Progenitor cell of endocrine pancreas (in vitro differentiated cells): ENCODE results near the gene DPM3. TPM values are rescaled to one million over a fixed set of nuclear protein-coding genes. Genes with fewer than 3 reads are reported as not detected.

ENCODE experiments used
- DNase-seq: peaks from one replicate; pipeline ENCODE4 v3.0.0; 2021; ENCODE audit warnings: low spot score; ENCODE audit not compliant: unreplicated experiment
- H3K27ac Mint-ChIP-seq: 2 replicates; pipeline ENCODE4 v1.8.0; 2021; ENCODE audit warnings: mild to moderate bottlenecking, moderate library complexity, mixed read lengths
- H3K27me3 Mint-ChIP-seq: 2 replicates; pipeline ENCODE4 v1.8.0; 2021; ENCODE audit warnings: mixed read lengths
- H3K36me3 Mint-ChIP-seq: 2 replicates; pipeline ENCODE4 v1.8.0; 2022; ENCODE audit warnings: mixed read lengths; ENCODE audit not compliant: insufficient read depth
- H3K4me1 Mint-ChIP-seq: 2 replicates; pipeline ENCODE4 v1.8.0; 2021; ENCODE audit warnings: low read depth, mixed read lengths
- H3K4me3 Mint-ChIP-seq: 2 replicates; pipeline ENCODE4 v1.8.0; 2021; ENCODE audit warnings: low read depth, mild to moderate bottlenecking, moderate library complexity, mixed read lengths
- H3K9me3 Mint-ChIP-seq: 2 replicates; pipeline ENCODE4 v1.8.0; 2021; ENCODE audit warnings: low read depth, mixed read lengths
- total RNA-seq: library from RNA; stranded (reverse); gene quantifications from 2 replicates; pipeline ENCODE4 v1.2.1, GENCODE V29; 2021
- TF ChIP-seq, protein P1 (sequence below): fragments of 200-600 bp; sonication (generic); IDR thresholded peaks from one replicate; pipeline ENCODE4 v1.5.0; 2021; ENCODE audit warnings: antibody characterized with exemption, mild to moderate bottlenecking; ENCODE audit not compliant: unreplicated experiment

Gene DPM3
- total RNA-seq, 1 donor from 2014 or later: 49.3 TPM

DNA sequence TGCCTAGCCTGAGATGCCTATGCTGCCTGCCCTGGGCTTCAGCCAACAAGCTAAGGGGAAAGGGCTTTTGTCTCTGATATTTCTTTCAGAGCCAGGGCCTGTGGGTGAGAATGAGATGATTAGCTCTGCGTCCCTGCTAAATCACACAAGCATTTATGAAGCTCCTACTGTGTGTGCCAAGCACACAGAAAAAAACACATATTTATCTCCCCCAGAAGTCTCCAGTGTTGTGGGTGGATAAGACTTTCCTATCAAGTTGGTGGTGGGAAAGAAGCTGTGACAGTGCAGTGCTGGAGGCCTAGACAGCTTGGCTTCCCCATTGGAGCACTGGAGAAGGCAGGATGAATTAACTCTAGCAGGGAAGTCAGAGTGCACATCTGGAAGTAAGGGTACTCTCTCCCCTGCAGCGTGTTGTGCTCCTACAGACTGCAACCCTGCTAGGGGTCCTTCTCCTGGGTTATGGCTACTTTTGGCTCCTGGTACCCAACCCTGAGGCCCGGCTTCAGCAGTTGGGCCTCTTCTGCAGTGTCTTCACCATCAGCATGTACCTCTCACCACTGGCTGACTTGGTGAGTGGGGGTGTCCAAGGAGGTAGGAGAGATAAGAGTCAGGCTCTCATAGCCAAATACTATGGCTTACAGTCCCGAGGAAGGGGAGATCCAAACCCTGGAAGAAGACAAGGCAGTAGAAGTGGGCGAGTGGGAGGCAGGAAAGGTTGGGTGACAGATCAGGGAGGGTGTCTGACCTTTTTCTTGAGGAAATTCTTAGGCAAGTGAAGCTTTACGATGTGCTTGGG is 3.0 kb downstream of the DPM3 start:
- Mint-ChIP-seq H3K9me3 (no peaks in the 10 kb centered on the region), H3K27ac (no peak overlapping the region), H3K4me3 (peak overlapping the region; percentile 97), H3K36me3 (peaks cover 8% of the 10 kb centered on the region), H3K4me1 (peaks cover 21% of the 10 kb centered on the region), H3K27me3 (peaks cover 10% of the 10 kb centered on the region)
- DNase-seq: no peak
- TF ChIP-seq, protein P1, sequence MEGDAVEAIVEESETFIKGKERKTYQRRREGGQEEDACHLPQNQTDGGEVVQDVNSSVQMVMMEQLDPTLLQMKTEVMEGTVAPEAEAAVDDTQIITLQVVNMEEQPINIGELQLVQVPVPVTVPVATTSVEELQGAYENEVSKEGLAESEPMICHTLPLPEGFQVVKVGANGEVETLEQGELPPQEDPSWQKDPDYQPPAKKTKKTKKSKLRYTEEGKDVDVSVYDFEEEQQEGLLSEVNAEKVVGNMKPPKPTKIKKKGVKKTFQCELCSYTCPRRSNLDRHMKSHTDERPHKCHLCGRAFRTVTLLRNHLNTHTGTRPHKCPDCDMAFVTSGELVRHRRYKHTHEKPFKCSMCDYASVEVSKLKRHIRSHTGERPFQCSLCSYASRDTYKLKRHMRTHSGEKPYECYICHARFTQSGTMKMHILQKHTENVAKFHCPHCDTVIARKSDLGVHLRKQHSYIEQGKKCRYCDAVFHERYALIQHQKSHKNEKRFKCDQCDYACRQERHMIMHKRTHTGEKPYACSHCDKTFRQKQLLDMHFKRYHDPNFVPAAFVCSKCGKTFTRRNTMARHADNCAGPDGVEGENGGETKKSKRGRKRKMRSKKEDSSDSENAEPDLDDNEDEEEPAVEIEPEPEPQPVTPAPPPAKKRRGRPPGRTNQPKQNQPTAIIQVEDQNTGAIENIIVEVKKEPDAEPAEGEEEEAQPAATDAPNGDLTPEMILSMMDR: no peak

DNA sequence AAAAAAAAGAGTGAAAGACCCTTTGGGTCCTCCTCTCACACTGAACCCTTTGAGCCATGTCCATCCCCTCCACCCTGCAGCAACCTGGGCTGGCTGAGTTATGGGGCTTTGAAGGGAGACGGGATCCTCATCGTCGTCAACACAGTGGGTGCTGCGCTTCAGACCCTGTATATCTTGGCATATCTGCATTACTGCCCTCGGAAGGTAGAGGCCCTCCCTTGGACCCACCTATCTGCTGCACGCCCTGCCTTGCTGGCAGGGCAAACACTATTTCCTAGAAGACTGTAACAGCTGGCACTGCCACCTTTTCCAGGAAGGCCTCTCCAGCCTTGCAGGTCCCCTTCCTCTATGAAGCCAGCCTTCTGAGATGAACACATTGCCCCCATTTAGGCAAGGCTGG is 3.6 kb downstream of the DPM3 start:
- TF ChIP-seq, protein P1: no peak
- H3K4me1 Mint-ChIP-seq: peaks cover 21% of the 10 kb centered on the region
- H3K36me3 Mint-ChIP-seq: peaks cover 11% of the 10 kb centered on the region
- peaks cover 7% of the 10 kb centered on the region for H3K27me3 Mint-ChIP-seq
- H3K9me3 Mint-ChIP-seq: no peaks in the 10 kb centered on the region
- peak overlapping the region; percentile 99 for H3K27ac Mint-ChIP-seq
- H3K4me3 Mint-ChIP-seq: peak overlapping the region; percentile 97
- DNase-seq: no peak

DNA sequence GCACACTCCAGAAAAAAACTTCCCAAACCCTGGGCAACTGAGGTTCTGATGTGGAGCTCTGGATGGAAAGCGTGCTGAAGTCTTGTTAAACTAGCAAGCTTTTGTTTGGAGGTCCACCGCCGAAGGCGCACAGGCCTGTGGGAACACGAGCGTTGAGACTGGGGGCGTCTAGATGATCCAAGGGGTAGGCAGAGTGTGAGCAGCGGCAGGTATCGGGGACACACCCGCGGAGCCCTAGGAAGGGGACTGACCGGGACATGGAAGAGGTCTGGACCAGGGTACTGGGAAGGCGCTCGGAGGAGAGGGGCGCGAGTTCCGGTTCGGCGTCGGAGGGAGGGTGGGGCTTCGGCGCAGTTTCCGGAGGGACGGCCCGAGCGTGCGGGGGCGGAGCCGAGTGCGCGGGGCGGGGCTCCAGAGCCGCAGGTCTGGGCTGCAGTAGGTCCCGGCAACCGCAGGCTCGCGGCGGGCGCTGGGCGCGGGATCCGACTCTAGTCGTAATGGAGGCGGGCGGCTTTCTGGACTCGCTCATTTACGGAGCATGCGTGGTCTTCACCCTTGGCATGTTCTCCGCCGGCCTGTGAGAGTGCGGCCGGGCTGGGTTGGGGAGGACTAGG is 4.8 kb downstream of the DPM3 start, which contains the start of gene SLC50A1:
SLC50A1 (plus strand) TSS at position 438 of the 614 bp plus-strand sequence; CDS start at position 498, 60 bp downstream.
- Mint-ChIP-seq H3K4me1 (peaks cover 28% of the 10 kb centered on the region), H3K9me3 (no peaks in the 10 kb centered on the region), H3K27ac (peak within 1 kb of the TSS; percentile 99), H3K36me3 (peaks cover 11% of the 10 kb centered on the region), H3K4me3 (peak within 1 kb of the TSS; percentile 97), H3K27me3 (no peaks in the 10 kb centered on the region)
- DNase-seq: peak; percentile 97
- TF ChIP-seq, protein P1: no peak

DNA sequence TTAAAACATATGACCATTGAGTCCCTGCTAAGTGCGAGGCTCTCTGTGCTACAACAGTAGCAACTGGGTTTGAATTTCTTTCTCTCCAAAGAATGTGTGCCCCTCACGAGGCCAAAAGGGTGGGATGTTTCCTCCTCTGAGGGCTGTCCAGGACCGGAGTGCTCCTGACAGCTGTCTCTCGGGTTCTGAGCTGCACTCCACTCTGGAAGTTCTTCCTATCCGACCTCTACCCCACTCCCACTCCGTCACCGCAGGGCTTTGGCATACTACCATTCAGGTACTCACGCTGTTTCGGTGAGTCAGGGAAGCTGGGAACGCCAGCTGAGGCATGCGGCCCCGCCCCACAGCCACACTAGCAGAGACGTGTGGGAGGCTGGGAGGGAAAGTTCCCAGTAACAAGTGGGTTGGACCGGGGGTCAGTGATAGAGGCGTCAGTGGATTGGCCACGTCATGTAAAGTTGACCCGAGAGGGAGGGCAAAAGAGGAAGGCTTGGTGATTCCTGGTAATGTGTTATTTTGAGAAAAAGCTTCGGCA is 5.4 kb downstream of the DPM3 start:
- H3K9me3 Mint-ChIP-seq: no peaks in the 10 kb centered on the region
- H3K36me3 Mint-ChIP-seq: peaks cover 11% of the 10 kb centered on the region
- TF ChIP-seq, protein P1: no peak
- H3K27me3 Mint-ChIP-seq: no peaks in the 10 kb centered on the region
- peaks cover 30% of the 10 kb centered on the region for H3K4me1 Mint-ChIP-seq
- H3K27ac Mint-ChIP-seq: peak overlapping the region; percentile 99
- peak; percentile 52 for DNase-seq
- H3K4me3 Mint-ChIP-seq: peak overlapping the region; percentile 97

DNA sequence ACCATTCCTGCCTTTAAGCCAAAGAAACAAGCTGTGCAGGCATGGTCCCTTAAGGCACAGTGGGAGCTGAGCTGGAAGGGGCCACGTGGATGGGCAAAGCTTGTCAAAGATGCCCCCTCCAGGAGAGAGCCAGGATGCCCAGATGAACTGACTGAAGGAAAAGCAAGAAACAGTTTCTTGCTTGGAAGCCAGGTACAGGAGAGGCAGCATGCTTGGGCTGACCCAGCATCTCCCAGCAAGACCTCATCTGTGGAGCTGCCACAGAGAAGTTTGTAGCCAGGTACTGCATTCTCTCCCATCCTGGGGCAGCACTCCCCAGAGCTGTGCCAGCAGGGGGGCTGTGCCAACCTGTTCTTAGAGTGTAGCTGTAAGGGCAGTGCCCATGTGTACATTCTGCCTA is 6.0 kb downstream of the DPM3 start:
- TF ChIP-seq, protein P1: no peak
- H3K9me3 Mint-ChIP-seq: no peaks in the 10 kb centered on the region
- H3K36me3 Mint-ChIP-seq: peaks cover 11% of the 10 kb centered on the region
- no peak for DNase-seq
- H3K27me3 Mint-ChIP-seq: no peaks in the 10 kb centered on the region
- peak overlapping the region; percentile 97 for H3K4me3 Mint-ChIP-seq
- H3K4me1 Mint-ChIP-seq: peaks cover 31% of the 10 kb centered on the region
- H3K27ac Mint-ChIP-seq: peak overlapping the region; percentile 99
